Stimulated activated CD8-positive, alpha-beta memory T cell treated with anti-CD3 and anti-CD28 coated beads, Interleukin-12 subunit alpha, Interleukin-12 subunit beta, amount 100 ng/mL, for 24 hours (primary cell): ENCODE results near the gene OSBPL10.

Experiments used
- DNase-seq: peaks from one replicate; pipeline ENCODE4 v3.0.0-alpha.2; 2020; ENCODE audit errors: extremely low read depth

OSBPL10 gene

DNA sequence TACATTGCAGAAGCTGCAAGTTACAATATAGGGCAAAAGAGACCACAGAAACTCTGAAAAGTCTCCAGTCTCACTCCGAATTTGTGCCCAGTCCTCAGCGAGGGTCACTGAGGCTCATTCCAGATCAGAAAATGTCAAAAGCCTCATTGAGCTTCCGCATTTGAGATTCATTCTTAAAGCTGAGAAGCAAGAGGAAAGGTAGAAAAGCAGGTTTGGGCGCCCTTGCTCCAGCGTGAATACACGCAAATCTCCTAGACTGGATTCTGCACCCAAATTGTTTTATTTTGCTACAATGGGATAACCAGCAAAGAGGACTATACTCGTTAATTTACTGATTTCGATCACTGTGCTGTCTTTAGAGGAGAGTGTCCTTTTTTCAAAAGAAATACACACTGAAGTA lies 236.1 kb downstream of the OSBPL10 start:
- no peak for DNase-seq

DNA sequence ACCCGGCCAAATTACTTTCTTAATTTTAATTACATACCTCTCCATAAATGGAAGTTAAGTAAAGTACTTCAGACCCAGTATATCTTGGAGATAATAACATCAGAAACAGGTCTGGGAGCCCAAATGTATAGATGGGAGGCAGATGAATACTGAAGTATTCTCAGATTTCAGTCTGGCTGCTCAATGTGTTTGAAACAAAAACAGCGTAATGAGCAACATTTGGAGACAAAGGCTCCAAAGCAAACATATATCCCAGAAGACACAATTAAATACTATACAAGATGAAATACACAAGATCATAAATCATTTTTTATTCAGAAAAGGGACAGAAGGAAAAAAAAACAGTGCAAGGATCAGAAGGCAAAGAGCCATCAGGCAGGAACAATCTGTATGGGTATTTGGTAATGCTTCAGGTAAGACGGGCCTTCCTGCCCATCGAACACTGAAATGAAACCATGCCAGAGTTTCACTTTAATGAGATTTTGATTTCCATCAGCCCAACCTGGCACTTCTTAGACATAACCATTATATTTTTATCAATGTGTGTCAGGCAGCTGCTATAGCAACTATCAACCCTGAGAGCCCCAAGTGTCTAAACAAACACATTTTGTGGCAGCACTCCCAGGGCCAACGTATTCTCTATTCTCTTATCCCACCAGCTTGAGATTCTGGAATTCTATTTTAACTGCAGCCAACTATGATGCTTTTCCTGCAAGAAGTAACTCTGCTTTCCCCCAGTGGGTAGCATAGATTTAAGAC lies 237.6 kb downstream of the OSBPL10 start:
- DNase-seq: no peak

DNA sequence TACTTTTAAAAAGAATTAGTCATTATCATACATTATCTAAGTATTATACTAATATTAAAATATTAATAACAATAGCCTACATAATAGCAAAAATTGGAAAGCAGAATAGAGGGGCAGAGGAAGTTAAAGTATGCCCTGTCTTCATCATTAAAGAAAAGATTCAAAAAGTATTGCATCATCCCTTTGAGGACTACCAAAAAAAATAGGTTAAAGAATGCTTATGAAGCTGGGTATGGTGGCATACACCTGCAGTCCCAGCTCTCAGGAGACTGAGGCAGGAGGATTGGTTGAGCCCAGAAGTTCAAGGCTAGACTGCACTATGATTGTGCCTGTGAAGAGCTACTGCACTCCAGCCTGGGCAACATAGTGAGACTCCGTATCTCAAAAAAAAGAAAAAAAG lies 240.7 kb downstream of the OSBPL10 start:
- no peak for DNase-seq

DNA sequence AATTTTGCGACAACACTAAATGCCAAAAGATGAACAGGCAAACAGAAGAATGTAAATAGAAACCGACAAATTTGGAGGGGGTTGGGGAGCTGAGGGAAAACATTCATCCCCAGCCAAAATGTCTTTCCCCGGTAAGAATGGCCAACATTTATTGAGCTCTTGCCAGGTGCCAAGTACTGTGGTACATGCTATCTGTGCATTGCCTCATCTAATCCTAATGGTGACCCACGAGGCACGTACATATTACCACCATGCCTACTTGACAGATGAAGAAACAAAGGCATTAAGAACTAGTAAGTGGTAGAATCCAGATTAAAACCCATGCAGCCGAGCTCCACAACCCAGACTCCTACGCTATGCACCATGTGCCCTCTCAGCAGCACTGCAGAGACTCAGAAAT lies 242.7 kb downstream of the OSBPL10 start:
- no peak for DNase-seq

DNA sequence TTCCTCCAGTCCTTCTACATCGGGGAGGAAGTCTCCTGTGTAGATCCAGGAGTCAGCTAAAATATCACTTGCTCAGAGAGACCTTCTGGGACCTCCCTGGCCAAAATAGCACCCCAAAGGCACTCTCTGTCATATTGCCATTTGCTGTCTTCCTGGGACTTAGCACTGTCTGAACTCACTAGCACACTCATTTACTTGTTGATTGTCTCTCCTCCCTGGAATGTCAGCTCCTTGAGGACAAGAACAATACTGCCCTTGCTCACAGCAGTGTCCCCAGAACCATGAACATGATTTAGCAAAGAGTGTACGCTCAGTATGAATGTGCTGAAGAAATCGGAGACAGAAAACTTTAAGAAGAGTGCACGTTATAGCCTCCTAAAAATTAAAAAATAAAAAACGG lies 245.4 kb downstream of the OSBPL10 start:
- DNase-seq: no peak

DNA sequence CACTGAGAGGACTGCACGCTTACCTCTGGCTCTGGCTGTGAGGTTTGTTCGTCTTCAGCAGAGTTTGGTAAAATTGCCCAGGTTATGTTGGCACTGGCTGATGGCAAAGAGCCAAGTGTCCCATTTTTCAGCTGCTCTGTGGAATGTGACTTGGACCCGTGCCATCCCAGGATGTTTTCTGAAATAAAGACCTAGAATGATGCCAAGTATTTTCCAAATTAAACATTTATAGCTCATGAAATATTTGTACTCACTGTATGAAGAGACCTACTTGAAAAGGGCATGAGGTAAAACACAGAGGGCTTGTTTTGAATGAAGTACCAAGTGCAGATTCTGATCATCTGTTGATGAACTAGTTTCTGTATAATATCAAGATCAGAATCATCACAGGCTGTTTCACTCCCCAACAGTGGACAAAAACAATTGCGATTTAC lies 247.8 kb downstream of the OSBPL10 start:
- no peak for DNase-seq

DNA sequence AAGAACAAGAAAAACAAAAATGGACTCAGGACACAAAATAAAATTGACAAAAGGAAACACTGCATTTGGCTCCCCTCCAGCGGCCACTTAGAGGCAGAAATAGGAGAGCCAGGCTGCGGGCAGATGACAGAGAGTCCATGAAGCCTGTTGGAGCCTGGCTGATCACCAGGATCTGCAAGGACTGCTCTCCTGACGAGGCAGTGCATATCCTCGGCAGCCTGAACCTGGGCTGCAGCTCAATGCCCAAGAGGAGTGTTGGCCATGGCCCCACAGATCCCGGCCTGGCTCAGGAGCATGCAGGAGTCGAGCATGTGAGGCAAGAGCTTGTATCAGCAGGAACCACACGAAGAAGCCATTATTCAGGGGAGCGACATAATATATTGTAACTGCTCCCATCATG lies 248.5 kb downstream of the OSBPL10 start:
- no peak for DNase-seq

DNA sequence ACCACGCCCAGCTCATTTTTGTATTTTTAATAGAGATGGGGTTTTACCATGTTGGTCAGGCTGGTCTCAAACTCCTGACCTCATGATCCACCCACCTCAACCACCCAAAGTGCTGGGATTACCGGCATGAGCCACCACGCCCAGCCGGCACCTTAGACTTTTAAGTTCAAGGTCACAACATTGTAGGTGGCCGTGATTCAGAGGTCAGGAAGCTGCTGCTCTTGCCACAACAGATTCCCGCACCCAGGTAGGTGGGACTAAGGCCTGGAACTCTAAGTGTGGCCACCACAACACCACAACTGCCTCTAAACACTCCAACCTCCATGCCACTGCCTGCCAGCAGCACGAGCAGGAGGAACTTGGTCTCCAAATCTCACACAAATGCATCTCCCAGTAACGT lies 251.5 kb downstream of the OSBPL10 start:
- no peak for DNase-seq

DNA sequence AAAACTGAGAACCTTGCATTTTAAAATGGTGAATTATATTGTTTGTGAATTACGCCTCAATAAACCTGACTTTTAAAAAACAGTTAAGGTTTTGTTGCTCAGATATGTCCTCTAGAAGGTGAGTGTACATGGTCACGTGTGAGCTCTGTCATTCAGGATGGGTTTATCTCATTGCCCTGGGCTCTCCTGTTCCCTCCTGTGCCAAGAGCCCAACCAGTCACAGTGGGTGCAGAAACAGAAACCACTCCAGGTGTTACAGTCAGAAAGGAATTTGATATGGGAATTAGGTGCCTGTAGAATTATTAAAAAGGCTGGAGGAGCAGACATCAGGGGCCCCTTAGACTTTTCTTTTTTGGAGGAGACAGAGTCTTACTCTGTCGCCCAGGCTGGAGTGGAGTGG lies 252.0 kb downstream of the OSBPL10 start:
- DNase-seq: no peak

DNA sequence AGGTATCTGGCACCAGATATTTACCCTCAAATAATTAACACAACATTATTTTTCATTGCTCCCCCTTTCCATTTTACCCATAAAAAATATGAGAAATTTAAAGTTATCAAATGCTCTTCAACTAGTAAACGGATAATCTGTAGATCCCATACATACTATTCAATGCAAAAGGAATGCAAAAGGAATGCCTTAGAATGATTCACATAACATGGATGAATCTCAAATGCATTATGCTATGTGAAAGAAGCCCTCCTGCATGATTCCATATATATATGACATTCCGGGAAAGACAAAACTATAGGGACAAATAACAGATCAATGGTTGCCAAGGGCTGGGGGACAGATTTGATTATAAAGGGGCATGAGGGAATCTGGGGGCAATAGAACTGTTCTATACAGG lies 252.7 kb downstream of the OSBPL10 start:
- DNase-seq: no peak

DNA sequence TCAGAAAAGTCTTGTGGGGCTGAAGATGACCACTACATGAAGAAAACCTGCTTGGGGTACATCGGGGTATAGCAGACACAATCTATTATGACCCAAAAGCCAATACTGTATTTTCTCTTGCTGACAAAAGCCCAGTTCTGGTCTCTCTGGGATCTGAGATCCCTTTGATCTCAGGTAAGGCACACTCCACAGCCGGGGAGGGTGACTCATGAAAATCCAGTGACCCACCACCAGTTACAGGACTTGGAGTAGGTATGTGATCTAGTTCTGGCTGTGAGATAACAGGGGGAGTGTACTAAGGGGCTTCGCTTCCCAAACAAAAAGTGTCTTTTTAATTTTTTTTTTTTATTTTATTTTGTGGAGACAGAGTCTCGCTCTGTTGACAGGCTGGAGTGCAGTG lies 255.1 kb downstream of the OSBPL10 start:
- no peak for DNase-seq

DNA sequence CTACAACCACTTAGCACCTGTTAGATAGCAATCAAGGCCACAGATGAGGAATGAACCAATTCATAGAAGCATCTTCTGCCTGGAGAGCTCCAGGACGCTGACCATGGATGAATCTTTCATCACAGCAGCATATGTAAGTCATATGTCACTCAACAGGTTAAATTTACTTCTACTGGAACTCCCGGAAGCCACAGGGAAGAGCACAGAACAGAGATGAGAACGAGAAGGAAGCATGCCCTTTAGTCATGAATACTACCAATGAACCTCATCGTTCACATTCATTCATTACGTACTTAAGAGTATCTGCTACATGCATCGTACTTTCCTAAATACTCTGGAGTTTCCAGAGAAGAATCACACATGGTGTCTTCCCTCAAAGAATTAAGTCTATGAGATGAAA lies 255.5 kb downstream of the OSBPL10 start:
- DNase-seq: no peak

DNA sequence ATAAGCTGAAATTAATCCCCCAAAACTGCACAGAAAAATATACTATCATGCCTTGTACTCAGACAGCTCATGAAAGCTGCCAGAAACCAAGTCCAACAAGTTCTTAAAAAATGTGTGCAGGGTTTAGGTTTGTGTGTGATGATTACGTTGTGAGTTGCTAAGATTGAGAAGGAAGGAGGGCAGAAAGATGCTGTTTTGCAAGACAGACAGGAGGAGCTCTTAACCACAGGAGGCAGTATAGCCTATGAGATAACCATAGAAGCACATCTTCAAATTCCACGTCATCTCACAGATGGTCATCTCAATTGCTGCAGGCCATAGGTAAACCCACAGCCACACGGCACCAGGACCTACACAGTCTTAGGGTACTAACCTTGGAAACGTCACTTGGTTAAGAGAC lies 256.4 kb downstream of the OSBPL10 start:
- DNase-seq: no peak

DNA sequence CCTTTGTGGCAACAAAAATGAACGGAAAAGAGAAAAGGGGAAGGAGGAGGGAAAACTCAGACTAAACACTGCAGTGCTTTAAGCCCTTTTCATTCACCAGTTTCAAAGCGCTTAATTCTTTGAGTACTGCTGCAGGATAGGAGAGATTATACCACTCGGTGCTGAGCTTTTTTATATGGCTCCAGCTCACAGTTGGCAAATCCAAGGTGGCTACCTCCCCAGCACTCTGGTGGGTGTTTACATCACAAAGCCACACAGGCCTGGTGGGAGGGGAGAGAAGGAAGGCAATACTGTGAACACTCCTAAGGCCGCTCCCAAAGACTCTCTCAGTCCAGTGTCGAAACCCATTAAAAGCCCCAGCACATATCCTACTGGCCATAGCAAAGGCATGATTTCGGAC lies 256.9 kb downstream of the OSBPL10 start:
- no peak for DNase-seq

DNA sequence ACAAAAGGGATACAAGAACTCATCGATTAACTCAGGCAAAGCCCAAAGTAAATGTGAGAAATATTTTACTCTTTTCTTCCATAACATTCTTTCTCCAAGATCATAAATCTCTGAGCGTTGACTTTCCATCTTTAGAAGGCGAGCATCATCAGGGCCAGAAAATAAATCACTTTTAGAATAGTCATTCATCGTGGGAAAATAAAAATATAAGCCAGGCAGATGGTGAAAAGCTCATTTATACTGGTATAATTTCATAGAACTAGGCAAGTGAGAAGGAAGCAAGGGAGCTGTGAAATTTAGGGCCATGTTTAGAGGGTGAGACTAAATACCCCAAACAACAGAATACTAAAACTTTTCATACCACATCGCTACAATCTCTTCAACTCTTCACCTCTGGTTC lies 257.4 kb downstream of the OSBPL10 start:
- DNase-seq: no peak

DNA sequence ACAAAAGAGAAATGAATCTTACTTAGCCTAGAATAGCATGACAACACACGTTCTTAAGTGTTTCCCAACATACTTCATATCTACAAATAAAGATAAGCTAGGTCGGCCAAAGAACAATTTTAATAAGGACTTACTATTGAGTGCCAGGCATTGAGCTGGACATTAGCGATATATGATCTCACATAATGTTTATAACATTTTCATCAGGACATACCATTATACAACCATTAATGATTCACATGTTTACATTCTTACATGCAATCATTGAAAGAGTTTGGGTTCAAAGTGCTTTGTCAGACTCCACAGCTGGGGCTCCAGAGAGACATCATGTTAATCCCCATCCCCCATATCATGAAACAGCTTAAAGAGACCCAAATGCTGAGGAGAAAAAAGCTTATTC lies 259.4 kb downstream of the OSBPL10 start:
- no peak for DNase-seq

DNA sequence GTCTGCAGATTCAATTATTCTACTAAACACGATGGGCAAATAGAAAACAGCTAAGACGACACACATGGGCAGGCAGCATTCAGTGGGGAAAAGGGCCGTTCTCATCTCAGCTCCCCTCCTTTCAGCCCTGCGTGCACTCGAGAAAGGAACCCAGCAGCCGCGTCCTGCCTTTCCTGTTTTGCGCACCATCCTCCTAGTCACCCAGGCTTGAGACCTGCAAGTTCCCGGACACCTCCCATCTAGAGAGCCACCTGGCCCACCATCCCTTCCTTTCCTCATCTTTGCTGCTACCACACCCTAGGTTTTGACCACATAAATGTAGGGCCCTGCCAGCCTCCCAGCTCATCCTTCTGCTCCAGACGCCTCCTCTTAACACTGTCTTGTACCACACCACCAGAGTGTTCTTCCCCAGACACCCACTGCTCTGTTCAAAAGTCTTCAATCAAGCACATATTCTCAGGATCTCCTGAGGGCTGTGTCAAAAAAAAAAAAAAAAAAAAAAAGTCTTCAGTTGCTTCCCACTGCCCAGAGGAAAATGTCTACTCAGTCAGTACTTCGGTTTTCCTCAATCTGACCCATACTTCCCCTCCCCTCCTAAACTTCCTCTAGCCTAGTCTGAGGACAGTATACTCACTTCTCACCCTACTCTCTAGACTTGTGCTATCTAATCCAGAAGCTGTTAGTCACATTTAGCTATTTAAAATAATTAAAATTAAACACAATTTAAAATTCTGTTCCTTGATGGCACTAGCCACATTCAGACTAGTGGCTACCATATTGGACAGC lies 266.4 kb downstream of the OSBPL10 start:
- no peak for DNase-seq

DNA sequence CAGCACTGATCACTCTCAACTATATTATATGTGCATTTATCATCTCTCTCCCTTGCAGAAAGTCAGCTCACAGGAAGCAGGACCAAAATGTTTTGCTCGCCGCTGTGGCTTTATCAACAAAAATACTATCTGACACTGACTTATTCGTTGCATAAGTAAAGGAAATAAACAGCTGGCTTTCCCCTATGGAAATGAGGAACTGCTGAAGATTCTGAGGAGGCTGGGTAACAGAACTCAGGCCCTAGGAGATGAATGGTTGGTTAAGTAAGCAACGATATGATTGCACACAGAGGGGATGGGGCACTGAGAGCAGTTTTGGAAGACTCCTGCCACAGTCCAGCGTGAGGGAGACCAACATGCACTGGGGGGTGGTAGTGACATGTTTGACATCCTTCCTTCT lies 267.2 kb downstream of the OSBPL10 start:
- DNase-seq: no peak

DNA sequence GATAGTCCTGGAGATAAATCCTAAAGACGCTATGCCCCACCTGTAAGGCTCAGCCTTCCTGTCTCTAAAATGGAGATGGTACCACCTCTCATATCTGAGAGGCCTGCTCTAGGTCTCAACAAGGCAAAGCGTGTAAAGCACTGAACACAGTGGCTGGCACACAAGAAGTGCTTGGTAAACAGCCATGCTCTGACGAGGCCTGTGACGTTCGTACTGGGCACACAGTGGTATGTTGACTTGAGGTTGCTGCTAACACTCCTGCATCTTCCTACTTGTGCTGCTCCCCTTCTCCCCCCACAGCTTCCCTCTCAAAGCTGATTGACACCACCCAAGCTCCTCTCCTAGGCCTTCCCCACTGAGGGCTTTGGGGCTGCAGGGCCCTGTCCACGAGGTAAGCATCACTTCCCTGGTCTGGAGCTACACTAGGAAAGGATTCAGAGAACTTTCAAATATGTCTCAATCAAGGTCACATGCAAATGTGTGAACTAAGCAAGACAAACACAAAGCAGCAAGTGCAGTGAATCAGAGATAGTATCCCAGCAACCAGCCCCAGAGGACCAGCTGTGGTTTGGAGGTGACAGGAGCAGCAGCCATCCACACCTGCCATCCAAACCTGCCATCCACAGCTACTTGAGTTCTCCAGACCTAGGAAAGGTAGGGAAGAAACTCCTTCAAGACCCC lies 270.8 kb downstream of the OSBPL10 start:
- DNase-seq: no peak

DNA sequence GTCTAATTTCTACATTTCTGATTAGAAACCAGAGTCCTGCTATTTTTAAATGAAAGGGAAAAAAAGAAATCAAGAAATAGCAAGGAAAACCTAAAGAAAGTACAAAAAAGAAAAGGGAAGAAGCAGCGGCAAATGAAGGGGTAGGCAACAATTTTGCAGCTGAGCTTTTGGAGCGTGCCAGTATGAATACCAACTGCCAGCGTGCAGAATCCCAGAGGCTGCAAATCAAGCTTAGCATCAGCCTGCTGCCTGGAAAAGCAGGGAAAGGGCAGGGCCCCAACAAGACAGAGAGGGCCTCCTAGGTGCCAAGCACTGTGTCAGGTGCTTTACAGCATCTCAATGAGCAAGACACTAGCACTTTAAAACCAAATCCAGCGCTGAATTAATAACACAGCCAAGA lies 271.5 kb downstream of the OSBPL10 start:
- no peak for DNase-seq

DNA sequence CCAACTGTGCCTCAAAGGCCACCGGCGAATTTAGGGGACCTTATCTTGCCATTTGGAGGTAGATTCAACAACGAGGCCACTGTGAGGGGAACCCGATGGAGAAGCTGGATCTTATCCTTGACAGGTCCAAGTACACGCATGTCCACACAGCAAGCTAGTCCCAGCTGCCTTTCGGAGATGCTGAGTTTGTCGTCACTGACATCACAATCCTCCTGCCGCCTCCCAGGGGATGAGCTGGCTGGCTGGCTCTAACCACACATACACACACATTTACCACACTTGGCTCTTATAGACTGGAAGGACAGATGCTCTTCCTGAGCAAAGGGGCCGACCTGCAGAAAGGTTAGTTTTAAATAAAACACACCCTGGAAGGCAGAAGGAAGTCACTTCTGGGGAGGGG lies 272.1 kb downstream of the OSBPL10 start:
- no peak for DNase-seq

DNA sequence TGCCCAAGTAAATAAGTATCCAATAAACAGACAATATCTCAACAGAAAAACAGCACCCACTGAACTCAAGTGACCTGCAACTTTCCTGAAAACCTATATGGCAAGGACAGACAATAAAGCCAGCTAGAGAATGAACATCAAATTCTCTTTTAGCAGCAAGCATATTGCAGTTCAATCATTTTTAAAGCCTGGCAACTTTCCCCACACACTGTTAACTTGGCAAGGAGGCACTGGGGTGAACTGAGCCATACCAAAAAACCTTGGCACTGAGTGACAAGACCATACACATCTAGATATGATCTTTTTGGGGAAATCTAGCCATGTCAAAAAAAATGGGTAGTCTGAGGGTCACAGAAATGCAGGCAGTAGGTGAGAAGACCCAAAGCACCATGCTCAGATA lies 273.8 kb downstream of the OSBPL10 start:
- no peak for DNase-seq

DNA sequence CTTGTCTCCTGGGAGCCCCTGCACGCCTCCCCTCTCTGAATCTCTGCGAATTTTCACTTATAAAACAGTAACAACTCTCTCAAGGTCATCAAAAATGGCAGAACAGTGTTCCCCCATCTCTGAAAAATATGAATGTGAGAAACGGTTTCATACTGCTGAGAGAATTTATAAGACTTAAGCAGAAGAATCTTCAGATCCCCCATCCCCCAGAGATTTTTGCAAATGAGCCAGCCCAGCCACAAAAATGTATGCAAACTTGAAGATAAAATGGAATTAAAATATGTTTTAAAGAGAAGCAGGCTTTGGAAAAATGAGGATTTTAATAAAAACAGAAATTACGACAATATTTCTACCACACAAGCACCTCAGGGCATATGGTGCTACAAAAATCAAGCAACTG lies 275.3 kb downstream of the OSBPL10 start:
- DNase-seq: no peak
